ENCODE results near the gene SGPL1.
A peak's percentile ranks its signal among the peaks of the same experiment; 100 is the strongest.

The SGPL1 gene

GRCh38 chr10:70814126-70814525 is 1.6 kb upstream of the SGPL1 start:
- no peak for DNase-seq

- DNase-seq, result peak; percentile 41
Measured at GRCh38 chr10:70816220-70816894, 609 bp downstream of the SGPL1 start.

GRCh38 chr10:70820976-70821750 is 5.4 kb downstream of the SGPL1 start:
- DNase-seq, result peak; percentile 39

GRCh38 chr10:70822076-70822820 is 6.5 kb downstream of the SGPL1 start:
- DNase-seq, result no peak

GRCh38 chr10:70827086-70827757 is 11.5 kb downstream of the SGPL1 start:
- DNase-seq, result no peak

GRCh38 chr10:70828923-70829322 is 13.2 kb downstream of the SGPL1 start:
- DNase-seq, result no peak

GRCh38 chr10:70829543-70829942 is 13.8 kb downstream of the SGPL1 start:
- DNase-seq, result no peak

GRCh38 chr10:70830164-70830563 is 14.4 kb downstream of the SGPL1 start:
- DNase-seq, result no peak

- DNase-seq, result no peak
Measured at GRCh38 chr10:70832221-70832620, 16.5 kb downstream of the SGPL1 start.

GRCh38 chr10:70832852-70833528 is 17.2 kb downstream of the SGPL1 start:
- DNase-seq, result peak; percentile 53

GRCh38 chr10:70833601-70834000 is 17.9 kb downstream of the SGPL1 start:
- no peak for DNase-seq

- no peak for DNase-seq
Measured at GRCh38 chr10:70834021-70834420, 18.3 kb downstream of the SGPL1 start.

- DNase-seq, result no peak
Measured at GRCh38 chr10:70834441-70835151, 18.8 kb downstream of the SGPL1 start.

- DNase-seq, result no peak
Measured at GRCh38 chr10:70836319-70836718, 20.6 kb downstream of the SGPL1 start.

GRCh38 chr10:70837660-70838059 is 21.9 kb downstream of the SGPL1 start:
- DNase-seq, result no peak

GRCh38 chr10:70838270-70838805 is 22.6 kb downstream of the SGPL1 start:
- DNase-seq, result no peak

GRCh38 chr10:70840836-70841235 is 25.1 kb downstream of the SGPL1 start:
- no peak for DNase-seq

- DNase-seq, result no peak
Measured at GRCh38 chr10:70843333-70843732, 27.6 kb downstream of the SGPL1 start.

GRCh38 chr10:70843776-70844489 is 28.2 kb downstream of the SGPL1 start:
- no peak for DNase-seq

GRCh38 chr10:70845256-70845655 is 29.5 kb downstream of the SGPL1 start:
- DNase-seq, result no peak

- DNase-seq, result no peak
Measured at GRCh38 chr10:70845816-70846215, 30.1 kb downstream of the SGPL1 start.

All from activated CD4-positive, alpha-beta T cell treated with anti-CD3 and anti-CD28 coated beads, Interleukin-10, Interleukin-2, amounts not matched to agents 100 ng/mL and 50 ng/mL, durations not matched to agents 16 hours and 8 hours (primary cell).